H1 (cell line): ENCODE data around the gene VTN. TPM values are rescaled to one million over a fixed set of nuclear protein-coding genes. Genes with fewer than 3 reads are reported as not detected.

Experiments used
- BCL11A ChIP-seq, 2 experiments: IDR thresholded peaks; one replicate each; pipeline ENCODE4 v1.6.1; 2011; ENCODE audit warnings: low read depth in 2 of 2, low read length in 2 of 2, mild to moderate bottlenecking in 2 of 2
- CHD7 ChIP-seq: fragments of 300-600 bp; sonication (generic); IDR thresholded peaks from 2 replicates; pipeline ENCODE4 v1.7.1; 2012; ENCODE audit warnings: low read length, moderate library complexity, mild to moderate bottlenecking, inconsistent platforms; ENCODE audit not compliant: insufficient replicate concordance
- CREB1 ChIP-seq: IDR thresholded peaks from 2 replicates; pipeline ENCODE4 v1.6.1; 2012; ENCODE audit warnings: inconsistent platforms
- HDAC6 ChIP-seq: IDR thresholded peaks from one replicate; pipeline ENCODE4 v1.7.1; 2012; ENCODE audit warnings: low read depth, mild to moderate bottlenecking, inconsistent platforms, low read length, moderate library complexity
- JUND ChIP-seq: IDR thresholded peaks from 2 replicates; pipeline ENCODE4 v1.6.1; 2011; ENCODE audit warnings: mild to moderate bottlenecking, improper control_type of control experiment, low read length
- KDM4A ChIP-seq: IDR thresholded peaks from one replicate; pipeline ENCODE4 v1.7.1; 2012; ENCODE audit warnings: low read depth, mild to moderate bottlenecking, moderate library complexity, low read length, inconsistent platforms; ENCODE audit not compliant: severe bottlenecking
- POLR2AphosphoS5 ChIP-seq: IDR thresholded peaks from 2 replicates; pipeline ENCODE4 v1.6.1; 2011; ENCODE audit warnings: low read depth, low read length
- RAD21 ChIP-seq, 2 experiments: IDR thresholded peaks in 1 of 2; conservative IDR thresholded peaks in 1 of 2; 2 replicates each; pipeline ENCODE4 v1.6.1; 2011; ENCODE audit warnings: low read depth in 2 of 2, low read length in 2 of 2, improper control_type of control experiment in 1 of 2, inconsistent platforms in 1 of 2, mild to moderate bottlenecking in 1 of 2, moderate library complexity in 1 of 2
- SP4 ChIP-seq: IDR thresholded peaks from 2 replicates; pipeline ENCODE4 v1.6.1; 2012; ENCODE audit warnings: low read length, inconsistent platforms
- TEAD4 ChIP-seq: IDR thresholded peaks from 2 replicates; pipeline ENCODE4 v1.6.1; 2012; ENCODE audit warnings: low read depth, low read length, inconsistent platforms, mixed read lengths
- ZNF274 ChIP-seq: IDR thresholded peaks from 2 replicates; pipeline ENCODE4 v1.7.0; 2012; ENCODE audit warnings: low read length, borderline replicate concordance; ENCODE audit errors: extremely low read depth
- polyA plus RNA-seq, 7 experiments: library from polyadenylated mRNA; depleted of rRNA in 3 of 7; stranded (reverse) in 5 of 7; unstranded in 2 of 7; fragments of >200 nt in 5 of 7; fragments of 200-250 nt in 2 of 7; gene quantifications; 1 replicate in 5 of 7; 2 replicates in 1 of 7; 4 replicates in 1 of 7; pipeline versions ENCODE4 v1.2.1 to v1.2.3, GENCODE V29; 2011 to 2013; ENCODE audit warnings: missing spikeins in 2 of 7, mixed read lengths in 2 of 7
- total RNA-seq: library from RNA; stranded (reverse); fragmentation: NEBNext Ultra II Directional; extraction: Animal tissue kit (Norgen Biotek cat#: 25700); gene quantifications from 2 replicates; pipeline ENCODE4 v1.2.1, GENCODE V29; 2021

The VTN gene
- total and polyA plus RNA-seq, 2 of the 8 experiments (the other 6 are each of a cell fraction or from before 2014, with no cell fraction given), result 0.18 TPM; not detected in 1

- TF ChIP-seq CHD7 (no peak), RAD21 (IDR thresholded peaks at IDR 0.05 in 1 of 2, conservative IDR thresholded peaks at IDR 0.05 in 1 of 2; ENCODE audit: low read depth in 2 of 2, low read length in 2 of 2) (no peak), KDM4A (no peak), TEAD4 (no peak), JUND (no peak), SP4 (no peak), ZNF274 (no peak), CREB1 (no peak), POLR2AphosphoS5 (no peak), BCL11A (IDR thresholded peaks at IDR 0.05; ENCODE audit: low read depth in 2 of 2, low read length in 2 of 2) (no peak), HDAC6 (no peak)
Observed at GRCh38 chr17:28343491-28343932, 26.6 kb downstream of the VTN start (continued).
